Neuronal stem cell (in vitro differentiated cells): ENCODE data around the gene DEPDC5.
A peak's percentile ranks its signal among the peaks of the same experiment; 100 is the strongest.

Experiments
- DNase-seq: peaks from one replicate; pipeline ENCODE4 v3.0.0-alpha.2; 2013; ENCODE audit warnings: low spot score
- H2AFZ ChIP-seq: one replicate; pipeline ENCODE4 v1.6.1; 2013; ENCODE audit warnings: mild to moderate bottlenecking, low read length, inconsistent platforms
- H2AK5ac ChIP-seq: 2 replicates; pipeline ENCODE4 v1.6.1; 2013; ENCODE audit warnings: low read depth, mild to moderate bottlenecking, inconsistent platforms, low read length, moderate library complexity, mixed read lengths
- H2BK120ac ChIP-seq: 2 replicates; pipeline ENCODE4 v1.6.1; 2013; ENCODE audit warnings: low read depth, mild to moderate bottlenecking, inconsistent platforms, low read length, moderate library complexity, mixed read lengths
- H2BK12ac ChIP-seq: one replicate; pipeline ENCODE4 v1.6.1; 2013; ENCODE audit warnings: low read length, inconsistent platforms
- H2BK15ac ChIP-seq: 2 replicates; pipeline ENCODE4 v1.6.1; 2013; ENCODE audit warnings: mild to moderate bottlenecking, low read length, inconsistent platforms, mixed read lengths
- H2BK5ac ChIP-seq: one replicate; pipeline ENCODE4 v1.6.1; 2013; ENCODE audit warnings: inconsistent platforms, mild to moderate bottlenecking, low read length, moderate library complexity
- H3K14ac ChIP-seq: one replicate; pipeline ENCODE4 v1.6.1; 2013; ENCODE audit warnings: low read length, inconsistent platforms
- H3K18ac ChIP-seq: 2 replicates; pipeline ENCODE4 v1.6.1; 2013; ENCODE audit warnings: low read length, inconsistent platforms
- H3K23ac ChIP-seq: 2 replicates; pipeline ENCODE4 v1.6.1; 2013; ENCODE audit warnings: low read depth, mild to moderate bottlenecking, mixed read lengths, low read length, inconsistent platforms; ENCODE audit not compliant: poor library complexity
- H3K27ac ChIP-seq: replicated peaks from 3 replicates; pipeline ENCODE4 v1.5.1; 2013; ENCODE audit warnings: low read length, inconsistent platforms
- H3K27me3 ChIP-seq, 3 experiments: 2 replicates each; pipeline ENCODE4 v1.6.1; 2013; ENCODE audit warnings: low read length in 3 of 3, mild to moderate bottlenecking in 2 of 3, inconsistent platforms in 1 of 3, low read depth in 1 of 3, mixed read lengths in 1 of 3, moderate library complexity in 1 of 3; ENCODE audit not compliant: control insufficient read depth in 3 of 3, insufficient read depth in 3 of 3
- H3K36me3 ChIP-seq, 2 donors: replicated peaks in 1 of 2; 2 replicates each; pipeline ENCODE4 v1.6.1; 2013; ENCODE audit warnings: low read length in 2 of 2; ENCODE audit not compliant: control insufficient read depth in 2 of 2, insufficient read depth in 2 of 2
- H3K4ac ChIP-seq: 2 replicates; pipeline ENCODE4 v1.6.1; 2013; ENCODE audit warnings: inconsistent platforms, mild to moderate bottlenecking, low read length, moderate library complexity
- H3K4me1 ChIP-seq, 2 donors: 1 replicate in 1 of 2; 2 replicates in 1 of 2; pipeline ENCODE4 v1.6.1; 2013; ENCODE audit warnings: low read length in 2 of 2, low read depth in 1 of 2; ENCODE audit not compliant: control insufficient read depth in 2 of 2, insufficient read depth in 1 of 2
- H3K4me2 ChIP-seq: one replicate; pipeline ENCODE4 v1.6.1; 2013; ENCODE audit warnings: mild to moderate bottlenecking, low read length, inconsistent platforms; ENCODE audit not compliant: insufficient read depth, poor library complexity, severe bottlenecking
- H3K4me3 ChIP-seq, 2 donors: 2 replicates each; pipeline ENCODE4 v1.5.1; 2013; ENCODE audit warnings: low read length in 2 of 2, mild to moderate bottlenecking in 2 of 2, inconsistent platforms in 1 of 2, moderate library complexity in 1 of 2
- H3K79me1 ChIP-seq: one replicate; pipeline ENCODE4 v1.6.1; 2013; ENCODE audit warnings: low read depth, mild to moderate bottlenecking, inconsistent platforms, low read length, moderate library complexity
- H3K9ac ChIP-seq: one replicate; pipeline ENCODE4 v1.6.1; 2013; ENCODE audit warnings: mild to moderate bottlenecking, low read depth, low read length, inconsistent platforms; ENCODE audit not compliant: poor library complexity
- H3K9me3 ChIP-seq, 2 donors: replicated peaks in 1 of 2; 2 replicates each; pipeline versions ENCODE3 to v1.6.1; 2013; ENCODE audit warnings: low read length in 2 of 2, mild to moderate bottlenecking in 2 of 2, inconsistent platforms in 1 of 2, low read depth in 1 of 2, mixed read lengths in 1 of 2, moderate library complexity in 1 of 2; ENCODE audit not compliant: control insufficient read depth in 2 of 2, insufficient read depth in 1 of 2
- H4K8ac ChIP-seq: one replicate; pipeline ENCODE4 v1.6.1; 2013; ENCODE audit warnings: low read depth, mild to moderate bottlenecking, inconsistent platforms, low read length, moderate library complexity
- H4K91ac ChIP-seq: one replicate; pipeline ENCODE4 v1.6.1; 2013; ENCODE audit warnings: low read length, low read depth, mild to moderate bottlenecking, inconsistent platforms; ENCODE audit not compliant: poor library complexity
- WGBS, 2 donors: extraction: QIAGEN DNeasy Blood & Tissue Kit; methylation state at CpG; one replicate each; pipeline ENCODE4 v1.1.7; 2013; ENCODE audit warnings: missing lambda C conversion rate in 2 of 2, mixed read lengths in 1 of 2; ENCODE audit not compliant: insufficient read length in 2 of 2, insufficient replicate concordance in 1 of 2; ENCODE audit errors: extremely low coverage in 2 of 2; 5-methylcytosine and 5-hydroxymethylcytosine counted together

The DEPDC5 gene

DNA sequence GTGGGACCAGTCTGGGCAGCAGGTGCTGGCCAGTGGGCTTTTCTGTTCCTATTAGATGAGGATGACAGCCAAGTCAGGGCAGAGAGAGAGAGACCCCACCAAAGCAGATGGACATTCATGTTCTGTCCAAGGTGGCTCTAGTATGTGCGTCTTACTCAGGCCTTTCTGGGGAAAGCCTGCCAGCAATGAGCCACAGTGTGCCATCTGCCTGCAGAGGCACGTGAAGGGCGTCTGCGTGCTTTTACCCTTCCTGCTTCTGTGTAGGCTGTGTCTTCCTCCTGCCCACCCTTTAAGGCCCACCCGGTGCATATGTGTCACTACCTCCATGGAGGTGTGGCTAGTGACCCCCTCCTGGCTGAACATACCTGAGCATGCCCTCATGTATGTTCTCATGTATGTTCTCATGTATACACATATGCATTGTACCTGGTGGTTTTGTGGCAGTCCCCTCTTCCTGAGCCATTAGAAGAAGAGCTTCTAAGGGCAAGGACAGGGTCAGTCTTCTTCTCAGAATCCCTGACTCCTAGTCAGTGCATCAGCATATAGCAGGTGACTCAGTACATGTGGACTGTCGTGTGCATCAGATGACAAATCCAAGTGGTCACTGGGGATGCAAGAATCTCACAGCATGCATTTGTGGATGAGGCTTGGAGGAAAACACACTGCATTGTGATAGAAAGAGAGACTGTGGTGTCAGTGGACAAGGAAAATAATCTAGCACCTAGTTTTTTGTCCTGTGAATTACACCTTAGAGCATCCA lies 100.1 kb downstream of the DEPDC5 start:
- Histone ChIP-seq H3K4me1 (peaks cover 10 to 14% of the 10 kb centered on the region in 2 donors), H3K14ac (no peak overlapping the region), H3K27ac (no peak overlapping the region), H2BK15ac (no peak overlapping the region), H3K36me3 (peaks cover 2 to 78% of the 10 kb centered on the region in 2 donors), H3K9ac (no peak overlapping the region), H2BK120ac (no peak overlapping the region), H3K4me2 (no peak overlapping the region), H4K91ac (no peak overlapping the region), H2AFZ (no peak overlapping the region), H3K23ac (no peak overlapping the region), H2BK12ac (no peak overlapping the region), H2BK5ac (no peak overlapping the region), H2AK5ac (peak overlapping the region; percentile 7), H3K4ac (no peak overlapping the region), H4K8ac (no peak overlapping the region), H3K18ac (no peak overlapping the region), H3K79me1 (no peaks in the 10 kb centered on the region), H3K4me3 (no peak overlapping the region), H3K9me3 (no peaks in the 10 kb centered on the region), H3K27me3 (no peaks in the 10 kb centered on the region)
- DNase-seq, result no peak
- no CpG with 5 or more reads among the region's 6 CpGs for WGBS, 2 donors

DNA sequence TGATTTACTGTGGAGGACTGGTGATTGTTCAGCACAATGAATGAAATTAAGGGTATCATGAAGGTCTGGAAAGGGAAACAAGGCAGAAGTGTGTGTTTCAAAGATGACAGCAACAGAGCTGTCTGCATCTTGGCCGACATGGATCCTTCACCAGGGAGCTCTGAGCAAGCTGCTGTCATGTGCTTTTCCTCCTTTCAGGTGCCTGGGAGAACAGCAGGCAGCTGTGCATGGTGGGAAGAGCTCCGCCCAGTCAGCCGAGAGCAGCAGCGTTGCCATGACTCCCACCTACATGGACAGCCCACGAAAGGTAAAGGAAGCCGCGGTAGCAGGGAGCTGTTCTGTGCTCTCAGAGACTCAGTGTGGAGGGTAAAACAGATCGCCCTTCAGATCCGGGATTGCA lies 103.4 kb downstream of the DEPDC5 start:
- Histone ChIP-seq H3K9me3 (no peaks in the 10 kb centered on the region), H3K23ac (no peak overlapping the region), H4K8ac (no peak overlapping the region), H2AFZ (no peak overlapping the region), H3K27ac (peak overlapping the region; percentile 58), H3K9ac (no peak overlapping the region), H3K27me3 (no peaks in the 10 kb centered on the region), H3K4me2 (peak overlapping the region; percentile 33), H3K14ac (no peak overlapping the region), H2BK120ac (no peak overlapping the region), H4K91ac (no peak overlapping the region), H3K79me1 (no peaks in the 10 kb centered on the region), H2BK12ac (no peak overlapping the region), H3K4me1 (peaks cover 10 to 14% of the 10 kb centered on the region in 2 donors), H2AK5ac (no peak overlapping the region), H2BK15ac (no peak overlapping the region), H2BK5ac (no peak overlapping the region), H3K4me3 (no peak overlapping the region), H3K18ac (no peak overlapping the region), H3K36me3 (peaks cover 3 to 69% of the 10 kb centered on the region in 2 donors), H3K4ac (no peak overlapping the region)
- DNase-seq, result peak; percentile 65
- no CpG with 5 or more reads among the region's 9 CpGs for WGBS, 2 donors

DNA sequence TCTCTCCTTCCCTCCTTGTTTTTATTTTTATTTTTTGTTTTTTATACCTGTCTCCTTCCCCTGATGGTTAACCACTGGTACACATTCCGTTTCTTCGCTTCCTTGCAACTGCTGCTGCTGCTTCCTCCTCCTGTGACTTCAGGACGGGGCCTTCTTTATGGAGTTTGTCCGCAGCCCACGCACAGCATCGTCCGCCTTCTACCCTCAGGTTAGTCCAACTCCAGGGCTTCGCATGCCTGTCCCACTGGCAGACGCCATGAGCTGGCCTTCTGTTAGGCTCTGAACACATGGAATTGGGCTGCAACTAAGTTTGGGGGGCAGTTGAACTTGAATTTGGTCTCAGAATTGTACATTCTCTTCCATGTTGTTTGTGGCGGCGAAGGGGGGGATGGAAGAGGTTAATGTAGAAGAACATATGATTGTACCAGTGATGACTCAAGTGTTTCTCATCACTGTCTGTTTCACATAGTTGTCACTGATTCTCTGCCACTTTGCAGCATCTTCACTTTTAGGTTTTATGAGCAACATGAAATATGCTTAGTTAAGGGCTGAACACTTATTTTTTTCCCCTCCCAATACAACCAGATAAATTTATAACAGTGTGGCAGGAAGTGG lies 107.5 kb downstream of the DEPDC5 start:
- Histone ChIP-seq H3K4me1 (peaks cover 4 to 6% of the 10 kb centered on the region in 2 donors), H2AFZ (no peak overlapping the region), H3K9me3 (peaks cover 0 to 1% of the 10 kb centered on the region in 2 donors), H2BK120ac (no peak overlapping the region), H2BK12ac (no peak overlapping the region), H3K4me3 (no peak overlapping the region), H3K23ac (no peak overlapping the region), H3K9ac (peak overlapping the region; percentile 45), H3K27me3 (no peaks in the 10 kb centered on the region), H3K4ac (no peak overlapping the region), H2BK5ac (no peak overlapping the region), H2BK15ac (no peak overlapping the region), H3K79me1 (no peaks in the 10 kb centered on the region), H3K18ac (no peak overlapping the region), H4K91ac (no peak overlapping the region), H4K8ac (no peak overlapping the region), H3K14ac (no peak overlapping the region), H3K4me2 (no peak overlapping the region), H3K27ac (no peak overlapping the region), H2AK5ac (no peak overlapping the region), H3K36me3 (peaks cover 3 to 61% of the 10 kb centered on the region in 2 donors)
- DNase-seq, result no peak
- WGBS, 2 donors, result no CpG with 5 or more reads among the region's 11 CpGs

DNA sequence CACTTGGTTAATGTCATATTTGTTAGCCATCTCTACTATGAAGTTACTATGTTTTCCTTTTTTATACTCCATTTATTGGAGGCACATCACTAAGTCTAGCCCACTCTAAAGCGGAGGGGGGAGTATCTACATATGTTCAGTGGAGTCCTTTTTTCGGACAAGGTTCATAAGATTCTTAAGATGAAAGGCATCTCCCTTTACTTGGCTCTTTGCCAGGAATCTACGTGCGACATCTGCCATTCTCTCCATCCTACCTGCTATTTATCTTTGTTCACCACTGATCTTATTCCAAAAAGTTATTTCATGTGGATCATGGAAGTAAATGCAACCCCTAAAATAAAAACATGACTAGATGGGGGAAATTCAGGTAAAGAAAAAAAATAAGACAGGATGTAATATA lies 113.1 kb downstream of the DEPDC5 start:
- Histone ChIP-seq H4K91ac (no peak overlapping the region), H2BK15ac (no peak overlapping the region), H3K4ac (no peak overlapping the region), H2AK5ac (no peak overlapping the region), H4K8ac (no peak overlapping the region), H2BK12ac (no peak overlapping the region), H3K79me1 (no peaks in the 10 kb centered on the region), H3K27me3 (no peaks in the 10 kb centered on the region), H2BK120ac (no peak overlapping the region), H3K27ac (no peak overlapping the region), H3K14ac (no peak overlapping the region), H3K9ac (no peak overlapping the region), H3K4me2 (no peak overlapping the region), H2BK5ac (no peak overlapping the region), H3K18ac (no peak overlapping the region), H3K23ac (no peak overlapping the region), H3K4me1 (peaks cover 0 to 2% of the 10 kb centered on the region in 2 donors), H3K9me3 (peaks cover 0 to 1% of the 10 kb centered on the region in 2 donors), H3K4me3 (no peak overlapping the region), H3K36me3 (peaks cover 7 to 61% of the 10 kb centered on the region in 2 donors), H2AFZ (no peak overlapping the region)
- no CpG with 5 or more reads among the region's 4 CpGs for WGBS, 2 donors
- DNase-seq, result no peak
